Measurements from ENCODE around the gene TMEM79. TPM values are rescaled to one million over a fixed set of nuclear protein-coding genes. Genes with fewer than 3 reads are reported as not detected.

Gene TMEM79
- total RNA-seq, 1 experiment from 2014 or later: 5.0 TPM

GRCh38 chr1:156259805-156260204, 24.3 kb upstream of the TMEM79 start:
- DNase-seq (ENCODE audit: low spot score): no peak
- in situ Hi-C loops (cut with HindIII; ENCODE audit: low sequenced_read_pairs): no loop called here

GRCh38 chr1:156260896-156261295, 23.2 kb upstream of the TMEM79 start:
- DNase-seq (ENCODE audit: low spot score): no peak
- in situ Hi-C loops (cut with HindIII; ENCODE audit: low sequenced_read_pairs): no loop called here

GRCh38 chr1:156262461-156263287, 21.5 kb upstream of the TMEM79 start:
- in situ Hi-C loops (cut with HindIII; ENCODE audit: low sequenced_read_pairs): no loop called here
- DNase-seq (ENCODE audit: low spot score): no peak

- DNase-seq (ENCODE audit: low spot score): no peak
- in situ Hi-C loops (cut with HindIII; ENCODE audit: low sequenced_read_pairs): no loop called here
These were observed 20.9 kb upstream of the TMEM79 start for GRCh38 chr1:156263288-156263655.

GRCh38 chr1:156266051-156266450, 18.1 kb upstream of the TMEM79 start:
- in situ Hi-C loops (cut with HindIII; ENCODE audit: low sequenced_read_pairs): no loop called here
- no peak for DNase-seq (ENCODE audit: low spot score)

- no peak for DNase-seq (ENCODE audit: low spot score)
- in situ Hi-C loops (cut with HindIII; ENCODE audit: low sequenced_read_pairs): no loop called here
These were observed 15.8 kb upstream of the TMEM79 start for GRCh38 chr1:156268336-156268735.

GRCh38 chr1:156270314-156270713, 13.8 kb upstream of the TMEM79 start:
- in situ Hi-C loops (cut with HindIII; ENCODE audit: low sequenced_read_pairs): no loop called here
- DNase-seq (ENCODE audit: low spot score): no peak

GRCh38 chr1:156276532-156276931, 7.6 kb upstream of the TMEM79 start:
- DNase-seq (ENCODE audit: low spot score): no peak
- in situ Hi-C loops (cut with HindIII; ENCODE audit: low sequenced_read_pairs): no loop called here

GRCh38 chr1:156276966-156277381, 7.2 kb upstream of the TMEM79 start:
- in situ Hi-C loops (cut with HindIII; ENCODE audit: low sequenced_read_pairs): no loop called here
- no peak for DNase-seq (ENCODE audit: low spot score)

- in situ Hi-C loops (cut with HindIII; ENCODE audit: low sequenced_read_pairs): no loop called here
- no peak for DNase-seq (ENCODE audit: low spot score)
These were observed 4.3 kb upstream of the TMEM79 start for GRCh38 chr1:156279837-156280236.

GRCh38 chr1:156281281-156281680, 2.8 kb upstream of the TMEM79 start:
- no peak for DNase-seq (ENCODE audit: low spot score)
- in situ Hi-C loops (cut with HindIII; ENCODE audit: low sequenced_read_pairs): no loop called here

- in situ Hi-C loops (cut with HindIII; ENCODE audit: low sequenced_read_pairs): no loop called here
- peak; percentile 52 for DNase-seq (ENCODE audit: low spot score)
These were observed 2.2 kb upstream of the TMEM79 start for GRCh38 chr1:156281693-156282478.

- DNase-seq (ENCODE audit: low spot score): peak; percentile 98
- in situ Hi-C loops (cut with HindIII; ENCODE audit: low sequenced_read_pairs): no loop called here
These were observed 1.5 kb upstream of the TMEM79 start, which contains the start of gene SMG5 for GRCh38 chr1:156282479-156283222. TSS of gene SMG5 (minus strand) at chr1:156282825. CDS start at chr1:156282680, 145 bp downstream.

- in situ Hi-C loops (cut with HindIII; ENCODE audit: low sequenced_read_pairs): no loop called here
- no peak for DNase-seq (ENCODE audit: low spot score)
These were observed 604 bp upstream of the TMEM79 start for GRCh38 chr1:156283521-156283920.

- in situ Hi-C loops (cut with HindIII; ENCODE audit: low sequenced_read_pairs): no loop called here
- no peak for DNase-seq (ENCODE audit: low spot score)
These were observed 632 bp downstream of the TMEM79 start for GRCh38 chr1:156284757-156285156.

- no peak for DNase-seq (ENCODE audit: low spot score)
- in situ Hi-C loops (cut with HindIII; ENCODE audit: low sequenced_read_pairs): no loop called here
These were observed 1.3 kb downstream of the TMEM79 start for GRCh38 chr1:156285437-156285836.

- in situ Hi-C loops (cut with HindIII; ENCODE audit: low sequenced_read_pairs): no loop called here
- no peak for DNase-seq (ENCODE audit: low spot score)
These were observed 1.9 kb downstream of the TMEM79 start for GRCh38 chr1:156286061-156286460.

- in situ Hi-C loops (cut with HindIII; ENCODE audit: low sequenced_read_pairs): no loop called here
- DNase-seq (ENCODE audit: low spot score): no peak
These were observed 5.7 kb downstream of the TMEM79 start for GRCh38 chr1:156289857-156290256.

GRCh38 chr1:156291226-156292061, 7.3 kb downstream of the TMEM79 start:
- DNase-seq (ENCODE audit: low spot score): peak; percentile 87

More at GRCh38 chr1:156291226-156292061, 7.3 kb downstream of the TMEM79 start:
- in situ Hi-C loops (cut with HindIII; ENCODE audit: low sequenced_read_pairs): no loop called here

All from G401 (cell line).